Chondrocyte (in vitro differentiated cells): ENCODE results near the gene CELF2. TPM values are rescaled to one million over a fixed set of nuclear protein-coding genes. Genes with fewer than 3 reads are reported as not detected.

Experiments
- DNase-seq: peaks from one replicate; pipeline ENCODE4 v3.0.0; 2021; ENCODE audit warnings: mixed read lengths, low spot score
- H3K27ac Mint-ChIP-seq: one replicate; pipeline ENCODE4 v1.8.0; 2021; ENCODE audit warnings: mild to moderate bottlenecking, moderate library complexity, mixed read lengths; ENCODE audit not compliant: unreplicated experiment
- H3K27me3 Mint-ChIP-seq: 2 replicates; pipeline ENCODE4 v1.8.0; 2021; ENCODE audit warnings: low read depth, mixed read lengths
- H3K36me3 Mint-ChIP-seq: 2 replicates; pipeline ENCODE4 v1.8.0; 2021; ENCODE audit warnings: low read depth, mixed read lengths
- H3K4me1 Mint-ChIP-seq: 2 replicates; pipeline ENCODE4 v1.8.0; 2021; ENCODE audit warnings: low read depth, mild to moderate bottlenecking, mixed read lengths
- H3K4me3 Mint-ChIP-seq: one replicate; pipeline ENCODE4 v1.8.0; 2021; ENCODE audit warnings: mild to moderate bottlenecking, moderate library complexity, mixed read lengths; ENCODE audit not compliant: unreplicated experiment
- H3K9me3 Mint-ChIP-seq: 2 replicates; pipeline ENCODE4 v1.8.0; 2021; ENCODE audit warnings: low read depth, mixed read lengths
- CTCF ChIP-seq: fragments of 200-600 bp; sonication (generic); IDR thresholded peaks from 2 replicates; pipeline ENCODE4 v1.5.0; 2021; ENCODE audit warnings: antibody characterized with exemption, mild to moderate bottlenecking, moderate library complexity
- long read RNA-seq: library from polyadenylated mRNA; stranded (forward); transcript quantifications from one replicate; pipeline ENCODE4 v2.0.0, GENCODE V29; 2021
- total RNA-seq: library from RNA; stranded (reverse); gene quantifications from 3 replicates; pipeline ENCODE4 v1.2.1, GENCODE V29; 2021

CELF2 gene
- total RNA-seq, result 11.6 to 44.9 TPM (median 44.3 TPM) in 3 replicates
- long read RNA-seq, full-length matches to known transcripts, result 4 of 36 reads
- long read RNA-seq, partial matches to known transcripts, result 8 of 36 reads
- long read RNA-seq, other reads (novel, unspliced or antisense), result 24 of 36 reads

DNA sequence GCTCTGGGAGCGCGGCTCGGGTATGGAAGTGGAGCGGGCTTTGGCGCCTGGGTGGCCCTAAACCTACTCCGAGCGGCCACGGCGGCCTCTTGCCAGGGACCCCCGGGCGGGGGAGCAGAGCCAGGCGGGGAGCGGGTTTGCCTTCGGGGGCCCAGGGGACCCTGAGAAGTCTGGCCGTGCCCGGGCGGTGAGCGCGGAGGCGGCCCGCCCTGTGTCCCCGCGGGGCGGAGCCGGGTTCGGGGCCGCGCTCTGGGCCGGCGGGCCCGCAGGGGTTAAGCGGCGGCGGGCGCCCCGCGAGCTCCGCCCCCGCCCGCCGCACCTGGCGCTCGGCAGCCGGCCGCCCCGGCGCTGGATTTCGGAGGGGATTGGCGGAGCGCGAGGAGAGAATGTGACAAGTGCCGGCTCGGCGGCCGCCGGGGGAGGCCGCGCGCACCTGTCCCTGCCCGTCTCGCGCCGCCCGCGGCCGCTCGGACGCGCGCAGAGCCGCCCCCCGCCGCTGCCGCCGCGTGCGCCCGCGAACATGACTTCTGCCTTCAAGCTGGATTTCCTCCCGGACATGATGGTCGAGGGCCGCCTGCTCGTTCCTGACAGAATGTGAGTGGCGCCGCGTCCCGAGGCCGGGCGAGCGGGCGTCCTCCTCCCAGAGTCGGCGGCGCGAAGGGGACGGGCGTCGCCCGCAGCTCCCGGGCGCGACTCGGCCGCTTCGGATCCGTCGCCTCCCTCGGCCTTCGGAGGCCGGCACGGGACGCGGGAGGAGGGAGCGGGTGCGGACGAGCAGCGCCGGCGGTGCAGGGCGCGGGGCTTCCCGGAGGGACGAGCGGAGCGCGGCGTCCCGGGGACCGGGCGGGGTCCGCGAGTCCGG, at the start of gene CELF2:
Gene CELF2, plus strand, starts transcription at position 303 of the 862 bp plus-strand sequence. Its CDS starts 218 bp downstream, at position 521.
- Mint-ChIP-seq H3K4me1 (peaks cover 16% of the 10 kb centered on the region), H3K27me3 (no peaks in the 10 kb centered on the region), H3K4me3 (peak within 1 kb of the TSS; percentile 73), H3K27ac (peak within 1 kb of the TSS; percentile 50), H3K9me3 (no peaks in the 10 kb centered on the region), H3K36me3 (no peaks in the 10 kb centered on the region)
- DNase-seq, result no peak
- TF ChIP-seq CTCF, result no peak

GRCh38 chr10:10968257-10968588, 49.4 kb upstream of the CELF2 start:
- Mint-ChIP-seq H3K27ac (no peak overlapping the region), H3K36me3 (no peaks in the 10 kb centered on the region), H3K9me3 (no peaks in the 10 kb centered on the region), H3K4me1 (no peaks in the 10 kb centered on the region), H3K4me3 (no peak overlapping the region), H3K27me3 (no peaks in the 10 kb centered on the region)
- no peak for DNase-seq
- TF ChIP-seq CTCF, result no peak

GRCh38 chr10:10973310-10973709, 44.4 kb upstream of the CELF2 start:
- Mint-ChIP-seq H3K27me3 (peaks cover 3% of the 10 kb centered on the region), H3K27ac (no peak overlapping the region), H3K4me1 (peaks cover 5% of the 10 kb centered on the region), H3K4me3 (no peak overlapping the region), H3K9me3 (peaks cover 10% of the 10 kb centered on the region), H3K36me3 (peaks cover 1% of the 10 kb centered on the region)
- DNase-seq, result no peak
- TF ChIP-seq CTCF, result no peak

DNA sequence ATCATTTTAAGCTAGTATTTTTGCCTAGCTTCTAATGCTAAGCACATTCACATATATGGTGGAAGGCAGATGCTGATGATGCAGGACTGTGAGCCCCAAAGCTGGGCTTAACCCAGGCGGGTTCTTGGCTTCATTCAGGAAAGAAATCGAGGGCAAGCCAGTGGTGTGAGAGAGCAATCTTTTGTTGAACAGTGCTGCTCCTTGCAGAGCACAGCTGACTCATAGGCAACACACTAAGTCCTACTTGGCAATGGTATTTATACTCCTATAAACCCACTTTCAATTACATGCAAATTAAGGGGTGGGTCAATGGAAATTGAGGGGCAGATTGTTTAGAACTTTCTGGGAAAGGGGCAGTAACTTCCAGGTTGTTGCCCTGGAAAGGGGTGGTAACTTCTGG, 42.0 kb upstream of the CELF2 start:
- peaks cover 3% of the 10 kb centered on the region for H3K27me3 Mint-ChIP-seq
- no peak for DNase-seq
- H3K4me3 Mint-ChIP-seq, result no peak overlapping the region
- no peak overlapping the region for H3K27ac Mint-ChIP-seq
- peaks cover 12% of the 10 kb centered on the region for H3K4me1 Mint-ChIP-seq
- no peak for TF ChIP-seq CTCF
- peaks cover 10% of the 10 kb centered on the region for H3K9me3 Mint-ChIP-seq
- peaks cover 1% of the 10 kb centered on the region for H3K36me3 Mint-ChIP-seq

DNA sequence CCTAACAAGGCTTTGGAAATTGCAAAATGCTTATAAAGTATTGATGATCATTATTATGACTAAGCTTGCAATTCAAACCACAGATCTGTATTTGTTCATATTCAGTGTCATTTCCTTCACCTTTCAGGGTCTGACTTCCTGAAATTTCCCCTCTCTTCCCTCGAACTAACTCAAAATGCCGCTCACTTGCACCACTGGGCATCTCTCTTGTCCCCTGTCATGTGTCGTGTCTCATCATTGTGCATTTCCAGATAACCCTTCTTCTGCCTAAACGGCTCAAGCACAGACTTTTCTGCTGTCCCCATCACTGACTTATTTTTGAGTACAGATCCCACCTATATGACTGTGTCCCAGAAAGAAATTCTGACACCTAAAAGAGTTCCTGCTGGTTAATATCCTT, 41.0 kb upstream of the CELF2 start:
- peaks cover 1% of the 10 kb centered on the region for H3K36me3 Mint-ChIP-seq
- H3K4me3 Mint-ChIP-seq, result no peak overlapping the region
- no peak for TF ChIP-seq CTCF
- H3K9me3 Mint-ChIP-seq, result peaks cover 10% of the 10 kb centered on the region
- H3K27ac Mint-ChIP-seq, result no peak overlapping the region
- H3K4me1 Mint-ChIP-seq, result peaks cover 12% of the 10 kb centered on the region
- H3K27me3 Mint-ChIP-seq, result peaks cover 3% of the 10 kb centered on the region
- no peak for DNase-seq
